Endothelial cell (in vitro differentiated cells): ENCODE results near the gene S100A10. TPM values are rescaled to one million over a fixed set of nuclear protein-coding genes. Genes with fewer than 3 reads are reported as not detected.

ENCODE experiments used
- DNase-seq: peaks from one replicate; pipeline ENCODE4 v3.0.0; 2021; ENCODE audit warnings: low spot score
- H3K27ac Mint-ChIP-seq: one replicate; pipeline ENCODE4 v1.8.0; 2021; ENCODE audit warnings: mixed read lengths, inconsistent platforms; ENCODE audit not compliant: unreplicated experiment
- H3K27me3 Mint-ChIP-seq: one replicate; pipeline ENCODE4 v1.8.0; 2021; ENCODE audit warnings: mild to moderate bottlenecking, moderate library complexity, mixed read lengths, inconsistent platforms; ENCODE audit not compliant: unreplicated experiment
- H3K36me3 Mint-ChIP-seq: one replicate; pipeline ENCODE4 v1.8.0; 2021; ENCODE audit warnings: mild to moderate bottlenecking, low read depth, mixed read lengths, inconsistent platforms; ENCODE audit not compliant: unreplicated experiment
- H3K4me1 Mint-ChIP-seq: one replicate; pipeline ENCODE4 v1.8.0; 2021; ENCODE audit warnings: mild to moderate bottlenecking, mixed read lengths, inconsistent platforms; ENCODE audit not compliant: unreplicated experiment
- H3K4me3 Mint-ChIP-seq: one replicate; pipeline ENCODE4 v1.8.0; 2021; ENCODE audit warnings: mild to moderate bottlenecking, mixed read lengths, inconsistent platforms; ENCODE audit not compliant: unreplicated experiment
- H3K9me3 Mint-ChIP-seq: one replicate; pipeline ENCODE4 v1.8.0; 2021; ENCODE audit warnings: mixed read lengths, inconsistent platforms; ENCODE audit not compliant: unreplicated experiment
- CTCF ChIP-seq: fragments of 200-600 bp; sonication (generic); IDR thresholded peaks from one replicate; pipeline ENCODE4 v1.5.0; 2021; ENCODE audit warnings: antibody characterized with exemption; ENCODE audit not compliant: unreplicated experiment
- total RNA-seq: library from RNA; stranded (reverse); fragmentation: NEBNext Ultra II Directional; extraction: Animal tissue kit (Norgen Biotek cat#: 25700); gene quantifications from one replicate; pipeline ENCODE4 v1.2.1, GENCODE V29; 2021; ENCODE audit not compliant: unreplicated experiment

The S100A10 gene
- total RNA-seq, 1 donor from 2014 or later = 241 TPM

- DNase-seq = peak; percentile 84
Measured at GRCh38 chr1:152036267-152037216, 42.9 kb upstream of the S100A10 start, which contains the start of gene S100A11. Gene S100A11 (minus strand): TSS chr1:152037004. CDS start chr1:152036915, 89 bp downstream.

GRCh38 chr1:152035539-152036266 is 42.0 kb upstream of the S100A10 start:
- peak overlapping the region; percentile 99 for H3K27ac Mint-ChIP-seq
- DNase-seq = peak; percentile 18
- H3K36me3 Mint-ChIP-seq = peaks cover 32% of the 10 kb centered on the region
- peaks cover 37% of the 10 kb centered on the region for H3K4me1 Mint-ChIP-seq
- H3K27me3 Mint-ChIP-seq = peaks cover 14% of the 10 kb centered on the region
- peak overlapping the region; percentile 100 for H3K4me3 Mint-ChIP-seq
- H3K9me3 Mint-ChIP-seq = no peaks in the 10 kb centered on the region
- no peak for TF ChIP-seq CTCF

More at GRCh38 chr1:152036267-152037216, 42.9 kb upstream of the S100A10 start, which contains the start of gene S100A11:
- H3K4me1 Mint-ChIP-seq = peaks cover 37% of the 10 kb centered on the region
- H3K4me3 Mint-ChIP-seq = peak within 1 kb of the TSS; percentile 100
- no peaks in the 10 kb centered on the region for H3K9me3 Mint-ChIP-seq
- no peak for TF ChIP-seq CTCF
- peak within 1 kb of the TSS; percentile 99 for H3K27ac Mint-ChIP-seq
- H3K36me3 Mint-ChIP-seq = peaks cover 30% of the 10 kb centered on the region
- H3K27me3 Mint-ChIP-seq = peaks cover 14% of the 10 kb centered on the region

- Mint-ChIP-seq H3K27me3 (peaks cover 14% of the 10 kb centered on the region), H3K36me3 (peaks cover 35% of the 10 kb centered on the region), H3K9me3 (no peaks in the 10 kb centered on the region), H3K4me1 (peaks cover 37% of the 10 kb centered on the region), H3K27ac (peak overlapping the region; percentile 99), H3K4me3 (peak overlapping the region; percentile 100)
- peak; percentile 70 for DNase-seq
- TF ChIP-seq CTCF = peak; percentile 92
Measured at GRCh38 chr1:152034654-152035538, 41.2 kb upstream of the S100A10 start.

- H3K4me1 Mint-ChIP-seq = peaks cover 37% of the 10 kb centered on the region
- H3K4me3 Mint-ChIP-seq = peak overlapping the region; percentile 80
Measured at GRCh38 chr1:152034324-152034653, 40.6 kb upstream of the S100A10 start.

More at GRCh38 chr1:152034324-152034653, 40.6 kb upstream of the S100A10 start:
- no peak for TF ChIP-seq CTCF
- H3K27ac Mint-ChIP-seq = peak overlapping the region; percentile 99
- DNase-seq = no peak
- peaks cover 36% of the 10 kb centered on the region for H3K36me3 Mint-ChIP-seq
- peaks cover 15% of the 10 kb centered on the region for H3K27me3 Mint-ChIP-seq
- no peaks in the 10 kb centered on the region for H3K9me3 Mint-ChIP-seq
